AG10803 (cell line): Measurements from ENCODE around the gene AGPAT3.

Source experiments
- DNase-seq: peaks from one replicate; pipeline ENCODE4 v3.0.0; 2010; ENCODE audit warnings: low read depth
- H3K4me3 ChIP-seq: 2 replicates; pipeline ENCODE4 v1.5.1; 2011; ENCODE audit warnings: mild to moderate bottlenecking, low read length, control low read depth
- CTCF ChIP-seq: conservative IDR thresholded peaks from 2 replicates; pipeline ENCODE4 v1.5.1; 2011; ENCODE audit warnings: mild to moderate bottlenecking, low read length, control low read depth, inconsistent platforms

The AGPAT3 gene

GRCh38 chr21:43987509-43987908 is 122.5 kb downstream of the AGPAT3 start:
- TF ChIP-seq CTCF = no peak
- no peak for DNase-seq
- H3K4me3 ChIP-seq = no peak overlapping the region

- no peak for TF ChIP-seq CTCF
- DNase-seq = no peak
- H3K4me3 ChIP-seq = no peak overlapping the region
Measured at GRCh38 chr21:43988016-43988415, 123.0 kb downstream of the AGPAT3 start.

GRCh38 chr21:43988506-43989230 is 123.6 kb downstream of the AGPAT3 start:
- DNase-seq = no peak
- H3K4me3 ChIP-seq = no peak overlapping the region
- no peak for TF ChIP-seq CTCF

GRCh38 chr21:43989401-43989800 is 124.4 kb downstream of the AGPAT3 start:
- TF ChIP-seq CTCF = no peak
- no peak for DNase-seq
- H3K4me3 ChIP-seq = no peak overlapping the region

GRCh38 chr21:43991447-43991991 is 126.5 kb downstream of the AGPAT3 start:
- H3K4me3 ChIP-seq = no peak overlapping the region
- DNase-seq = no peak
- no peak for TF ChIP-seq CTCF

GRCh38 chr21:43992121-43992520 is 127.1 kb downstream of the AGPAT3 start:
- TF ChIP-seq CTCF = no peak
- no peak for DNase-seq
- H3K4me3 ChIP-seq = no peak overlapping the region

- no peak for TF ChIP-seq CTCF
- no peak for DNase-seq
- no peak overlapping the region for H3K4me3 ChIP-seq
Measured at GRCh38 chr21:43993420-43993934, 128.5 kb downstream of the AGPAT3 start.
